Neural cell (in vitro differentiated cells): ENCODE measurements around the gene SMR3B. TPM values are rescaled to one million over a fixed set of nuclear protein-coding genes. Genes with fewer than 3 reads are reported as not detected.

Experiments
- H2AFZ ChIP-seq: fragments of 200-600, 300-800 bp; sonication (generic), shearing (Covaris generic); 2 replicates; pipeline ENCODE4 v1.6.0; 2014; ENCODE audit warnings: low read depth, mild to moderate bottlenecking, antibody characterized with exemption, low read length, moderate library complexity
- H3F3A ChIP-seq: fragments of 200-600 bp; shearing (Covaris generic); 2 replicates; pipeline ENCODE4 v1.6.1; 2016; ENCODE audit warnings: mild to moderate bottlenecking, moderate library complexity, mixed read lengths, antibody characterized with exemption, low read length; ENCODE audit not compliant: insufficient read depth, poor library complexity, severe bottlenecking
- H3K27ac ChIP-seq: fragments of 200-600, 300-800 bp; sonication (generic), shearing (Covaris generic); 2 replicates; pipeline ENCODE4 v1.5.1; 2014; ENCODE audit warnings: mild to moderate bottlenecking, low read length, moderate library complexity
- H3K27me3 ChIP-seq: fragments of 300-800, 200-600 bp; sonication (generic), shearing (Covaris generic); 2 replicates; pipeline ENCODE4 v1.6.0; 2014; ENCODE audit warnings: mild to moderate bottlenecking, low read depth, low read length, moderate library complexity; ENCODE audit not compliant: insufficient read depth
- H3K36me3 ChIP-seq: fragments of 300-800, 200-600 bp; sonication (generic), shearing (Covaris generic); 2 replicates; pipeline ENCODE4 v1.5.1; 2014; ENCODE audit warnings: mild to moderate bottlenecking, antibody characterized with exemption, low read length, moderate library complexity; ENCODE audit not compliant: insufficient read depth
- H3K4me2 ChIP-seq: fragments of 300-800, 200-600 bp; sonication (generic), shearing (Covaris generic); 2 replicates; pipeline ENCODE4 v1.6.0; 2014; ENCODE audit warnings: mild to moderate bottlenecking, low read length
- H3K4me3 ChIP-seq: fragments of 300-800, 200-600 bp; sonication (generic), shearing (Covaris generic); 2 replicates; pipeline ENCODE4 v1.5.1; 2014; ENCODE audit warnings: mild to moderate bottlenecking, low read length, moderate library complexity
- H3K79me2 ChIP-seq: fragments of 200-600 bp; shearing (Covaris generic); replicated peaks from 2 replicates; pipeline ENCODE4 v1.6.0; 2014; ENCODE audit warnings: mild to moderate bottlenecking, low read length, moderate library complexity; ENCODE audit not compliant: insufficient read depth
- H3K9ac ChIP-seq: fragments of 300-800, 200-600 bp; sonication (generic), shearing (Covaris generic); 2 replicates; pipeline ENCODE4 v1.6.1; 2016; ENCODE audit warnings: mild to moderate bottlenecking, low read length, mixed read lengths
- H3K9me2 ChIP-seq: fragments of 200-600 bp; shearing (Covaris generic); 2 replicates; pipeline ENCODE4 v1.6.1; 2016; ENCODE audit warnings: mild to moderate bottlenecking, low read length, mixed read lengths; ENCODE audit not compliant: insufficient read depth
- H3K9me3 ChIP-seq: fragments of 200-600, 300-800 bp; sonication (generic), shearing (Covaris generic); 2 replicates; pipeline ENCODE4 v1.6.1; 2016; ENCODE audit warnings: mild to moderate bottlenecking, mixed run types, low read length, moderate library complexity, mixed read lengths
- H4K20me1 ChIP-seq: fragments of 200-600 bp; shearing (Covaris generic); 2 replicates; pipeline ENCODE4 v1.6.1; 2016; ENCODE audit warnings: mild to moderate bottlenecking, mixed run types; ENCODE audit not compliant: insufficient read depth
- EP300 ChIP-seq: fragments of 450-650 bp; conservative IDR thresholded peaks from 2 replicates; pipeline ENCODE4 v1.6.1; 2014; ENCODE audit warnings: antibody characterized with exemption, mild to moderate bottlenecking, moderate library complexity; ENCODE audit not compliant: poor library complexity, severe bottlenecking
- EZH2 ChIP-seq: fragments of 200-600, 300-800 bp; shearing (Covaris generic), sonication (generic); IDR thresholded peaks from 2 replicates; pipeline ENCODE4 v1.6.1; 2014; ENCODE audit warnings: antibody characterized with exemption, low read length, borderline replicate concordance, mild to moderate bottlenecking; ENCODE audit not compliant: insufficient read depth, poor library complexity, severe bottlenecking
- MXI1 ChIP-seq: fragments of 450-650 bp; conservative IDR thresholded peaks from 2 replicates; pipeline ENCODE4 v1.6.1; 2014; ENCODE audit warnings: antibody characterized with exemption, mild to moderate bottlenecking; ENCODE audit not compliant: poor library complexity, severe bottlenecking
- POLR2AphosphoS5 ChIP-seq: IDR thresholded peaks from 2 replicates; pipeline ENCODE4 v1.6.1; 2012
- RAD21 ChIP-seq: fragments of 450-650 bp; conservative IDR thresholded peaks from 2 replicates; pipeline ENCODE4 v1.6.1; 2014; ENCODE audit warnings: antibody characterized with exemption, mild to moderate bottlenecking, moderate library complexity
- SMC3 ChIP-seq: fragments of 450-650 bp; conservative IDR thresholded peaks from 2 replicates; pipeline ENCODE4 v1.6.1; 2014; ENCODE audit warnings: antibody characterized with exemption, mild to moderate bottlenecking, moderate library complexity; ENCODE audit not compliant: poor library complexity
- TAF1 ChIP-seq: IDR thresholded peaks from 2 replicates; pipeline ENCODE4 v1.6.1; 2012; ENCODE audit warnings: low read depth
- polyA plus RNA-seq: library from polyadenylated mRNA; depleted of rRNA; stranded (reverse); fragments of >200 nt; gene quantifications from 2 replicates; pipeline ENCODE4 v1.2.3, GENCODE V29; 2014
- TF ChIP-seq, protein P1 (sequence below): fragments of 450-650 bp; IDR thresholded peaks from 2 replicates; pipeline ENCODE4 v1.5.1; 2014; ENCODE audit warnings: antibody characterized with exemption, mild to moderate bottlenecking, moderate library complexity; ENCODE audit not compliant: poor library complexity, severe bottlenecking
- TF ChIP-seq, protein P2 (sequence below): IDR thresholded peaks from 2 replicates; pipeline ENCODE4 v1.6.1; 2012; ENCODE audit warnings: borderline replicate concordance

Gene SMR3B
- polyA plus RNA-seq, 1 donor from 2014 or later = not detected

DNA sequence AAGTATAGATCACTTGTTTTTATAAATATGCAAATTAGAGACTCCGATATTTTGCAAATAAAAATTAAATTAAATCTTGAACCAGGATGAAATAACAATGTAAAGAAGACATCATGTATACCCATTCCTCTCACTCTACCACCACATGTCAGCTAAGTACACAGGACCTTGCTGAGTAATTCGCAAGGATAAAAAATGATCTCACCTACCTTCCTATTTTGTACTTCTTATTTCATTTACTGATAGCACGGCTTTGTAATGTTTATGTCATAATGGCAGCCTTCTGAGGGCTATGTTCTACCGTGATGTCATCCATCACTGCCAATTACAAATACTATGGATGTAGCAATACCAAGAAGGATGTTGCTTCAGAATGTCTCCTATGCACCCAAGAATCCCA lies 10.9 kb upstream of the SMR3B start:
- Histone ChIP-seq H3F3A (no peaks in the 10 kb centered on the region), H3K27me3 (no peaks in the 10 kb centered on the region), H3K27ac (no peak overlapping the region), H4K20me1 (no peaks in the 10 kb centered on the region), H2AFZ (no peak overlapping the region), H3K9ac (no peak overlapping the region), H3K36me3 (no peaks in the 10 kb centered on the region), H3K9me2 (no peaks in the 10 kb centered on the region), H3K9me3 (no peaks in the 10 kb centered on the region), H3K4me2 (no peak overlapping the region), H3K4me3 (no peak overlapping the region), H3K79me2 (no peaks in the 10 kb centered on the region)
- TF ChIP-seq SMC3 = no peak
- TF ChIP-seq, protein P1, sequence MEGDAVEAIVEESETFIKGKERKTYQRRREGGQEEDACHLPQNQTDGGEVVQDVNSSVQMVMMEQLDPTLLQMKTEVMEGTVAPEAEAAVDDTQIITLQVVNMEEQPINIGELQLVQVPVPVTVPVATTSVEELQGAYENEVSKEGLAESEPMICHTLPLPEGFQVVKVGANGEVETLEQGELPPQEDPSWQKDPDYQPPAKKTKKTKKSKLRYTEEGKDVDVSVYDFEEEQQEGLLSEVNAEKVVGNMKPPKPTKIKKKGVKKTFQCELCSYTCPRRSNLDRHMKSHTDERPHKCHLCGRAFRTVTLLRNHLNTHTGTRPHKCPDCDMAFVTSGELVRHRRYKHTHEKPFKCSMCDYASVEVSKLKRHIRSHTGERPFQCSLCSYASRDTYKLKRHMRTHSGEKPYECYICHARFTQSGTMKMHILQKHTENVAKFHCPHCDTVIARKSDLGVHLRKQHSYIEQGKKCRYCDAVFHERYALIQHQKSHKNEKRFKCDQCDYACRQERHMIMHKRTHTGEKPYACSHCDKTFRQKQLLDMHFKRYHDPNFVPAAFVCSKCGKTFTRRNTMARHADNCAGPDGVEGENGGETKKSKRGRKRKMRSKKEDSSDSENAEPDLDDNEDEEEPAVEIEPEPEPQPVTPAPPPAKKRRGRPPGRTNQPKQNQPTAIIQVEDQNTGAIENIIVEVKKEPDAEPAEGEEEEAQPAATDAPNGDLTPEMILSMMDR = no peak
- no peak for TF ChIP-seq RAD21
- no peak for TF ChIP-seq POLR2AphosphoS5
- no peak for TF ChIP-seq EZH2
- no peak for TF ChIP-seq TAF1
- no peak for TF ChIP-seq MXI1
- TF ChIP-seq EP300 = no peak

DNA sequence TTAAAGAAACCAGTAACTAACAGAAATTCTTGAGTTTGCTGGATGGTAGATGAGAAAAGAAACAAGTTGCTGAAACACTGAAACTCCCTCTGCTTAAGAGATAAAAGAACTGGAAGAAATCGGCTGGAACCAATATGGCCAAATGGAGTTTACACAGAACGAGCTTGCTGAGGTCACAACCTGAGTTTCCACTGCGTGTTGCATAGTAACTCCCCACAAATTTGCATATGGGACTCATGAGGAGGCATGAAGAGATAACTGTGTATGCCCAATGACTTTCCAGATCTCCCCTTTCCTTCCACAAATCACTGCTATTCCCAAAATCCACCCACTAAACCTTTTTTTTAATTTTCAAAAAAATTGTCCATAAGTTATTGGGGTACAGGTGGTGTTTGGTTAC lies 10.2 kb upstream of the SMR3B start:
- Histone ChIP-seq H3K4me3 (no peak overlapping the region), H2AFZ (no peak overlapping the region), H3K79me2 (no peaks in the 10 kb centered on the region), H3K36me3 (no peaks in the 10 kb centered on the region), H3F3A (no peaks in the 10 kb centered on the region), H3K9me3 (no peaks in the 10 kb centered on the region), H3K4me2 (no peak overlapping the region), H4K20me1 (no peaks in the 10 kb centered on the region), H3K27ac (no peak overlapping the region), H3K9me2 (no peaks in the 10 kb centered on the region), H3K27me3 (no peaks in the 10 kb centered on the region), H3K9ac (no peak overlapping the region)
- TF ChIP-seq EP300 (no peak), POLR2AphosphoS5 (no peak), EZH2 (no peak), SMC3 (no peak), MXI1 (no peak), TAF1 (no peak), RAD21 (no peak)
- TF ChIP-seq, protein P1 = no peak
- TF ChIP-seq, protein P2, sequence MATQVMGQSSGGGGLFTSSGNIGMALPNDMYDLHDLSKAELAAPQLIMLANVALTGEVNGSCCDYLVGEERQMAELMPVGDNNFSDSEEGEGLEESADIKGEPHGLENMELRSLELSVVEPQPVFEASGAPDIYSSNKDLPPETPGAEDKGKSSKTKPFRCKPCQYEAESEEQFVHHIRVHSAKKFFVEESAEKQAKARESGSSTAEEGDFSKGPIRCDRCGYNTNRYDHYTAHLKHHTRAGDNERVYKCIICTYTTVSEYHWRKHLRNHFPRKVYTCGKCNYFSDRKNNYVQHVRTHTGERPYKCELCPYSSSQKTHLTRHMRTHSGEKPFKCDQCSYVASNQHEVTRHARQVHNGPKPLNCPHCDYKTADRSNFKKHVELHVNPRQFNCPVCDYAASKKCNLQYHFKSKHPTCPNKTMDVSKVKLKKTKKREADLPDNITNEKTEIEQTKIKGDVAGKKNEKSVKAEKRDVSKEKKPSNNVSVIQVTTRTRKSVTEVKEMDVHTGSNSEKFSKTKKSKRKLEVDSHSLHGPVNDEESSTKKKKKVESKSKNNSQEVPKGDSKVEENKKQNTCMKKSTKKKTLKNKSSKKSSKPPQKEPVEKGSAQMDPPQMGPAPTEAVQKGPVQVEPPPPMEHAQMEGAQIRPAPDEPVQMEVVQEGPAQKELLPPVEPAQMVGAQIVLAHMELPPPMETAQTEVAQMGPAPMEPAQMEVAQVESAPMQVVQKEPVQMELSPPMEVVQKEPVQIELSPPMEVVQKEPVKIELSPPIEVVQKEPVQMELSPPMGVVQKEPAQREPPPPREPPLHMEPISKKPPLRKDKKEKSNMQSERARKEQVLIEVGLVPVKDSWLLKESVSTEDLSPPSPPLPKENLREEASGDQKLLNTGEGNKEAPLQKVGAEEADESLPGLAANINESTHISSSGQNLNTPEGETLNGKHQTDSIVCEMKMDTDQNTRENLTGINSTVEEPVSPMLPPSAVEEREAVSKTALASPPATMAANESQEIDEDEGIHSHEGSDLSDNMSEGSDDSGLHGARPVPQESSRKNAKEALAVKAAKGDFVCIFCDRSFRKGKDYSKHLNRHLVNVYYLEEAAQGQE = no peak
